ENCODE data around the gene CARD14. TPM values are rescaled to one million over a fixed set of nuclear protein-coding genes. Genes with fewer than 3 reads are reported as not detected.
A peak's percentile ranks its signal among the peaks of the same experiment; 100 is the strongest.

The CARD14 gene
- total and polyA plus RNA-seq, 2 of the 13 experiments (the other 11 are each of a cell fraction or from before 2014, with no cell fraction given), result 0.11 TPM; not detected in 1

- peak; percentile 33; the same call in 1 of the 2 replicates for TF ChIP-seq HOXD1 (CRISPR knock-in tag; IDR thresholded peaks at IDR 0.05)
- no peak for TF ChIP-seq ZNF557 (CRISPR knock-in tag; IDR thresholded peaks at IDR 0.05)
- TF ChIP-seq TP53 (CRISPR knock-in tag; conservative IDR thresholded peaks at IDR 0.05), result no peak
- TF ChIP-seq ZNF75D (CRISPR knock-in tag; IDR thresholded peaks at IDR 0.05; ENCODE audit: borderline replicate concordance), result no peak
- no peak for TF ChIP-seq PPARG (CRISPR knock-in tag; conservative IDR thresholded peaks at IDR 0.05)
- TF ChIP-seq MTF2 (CRISPR knock-in tag; IDR thresholded peaks at IDR 0.05; ENCODE audit: borderline replicate concordance), result no peak
- 0 out of 2 replicates have a peak, but pooled peaks have one; percentile 43 for TF ChIP-seq KDM1A (CRISPR knock-in tag; IDR thresholded peaks at IDR 0.05)
- no peak for TF ChIP-seq PLSCR1 (CRISPR knock-in tag; IDR thresholded peaks at IDR 0.05; ENCODE audit: borderline replicate concordance)
- TF ChIP-seq PBX2 (CRISPR knock-in tag; IDR thresholded peaks at IDR 0.05), result no peak
- no peak for TF ChIP-seq SETDB1 (CRISPR knock-in tag; IDR thresholded peaks at IDR 0.05; ENCODE audit: borderline replicate concordance)
- no peak for TF ChIP-seq FOSL2 (CRISPR knock-in tag; IDR thresholded peaks at IDR 0.05)
- TF ChIP-seq E2F2 (CRISPR knock-in tag; IDR thresholded peaks at IDR 0.05; ENCODE audit: borderline replicate concordance), result no peak
- TF ChIP-seq HNF1A (IDR thresholded peaks at IDR 0.05; ENCODE audit: low read depth), result no peak
- no peak for TF ChIP-seq HNF1A (CRISPR knock-in tag; IDR thresholded peaks at IDR 0.05; ENCODE audit: borderline replicate concordance)
- no peak for TF ChIP-seq SMAD3 (CRISPR knock-in tag; IDR thresholded peaks at IDR 0.05)
- TF ChIP-seq SOX6 (IDR thresholded peaks at IDR 0.05), result no peak
- TF ChIP-seq SOX6 (CRISPR knock-in tag; IDR thresholded peaks at IDR 0.05), result peak; percentile 44
- TF ChIP-seq HOXA7 (CRISPR knock-in tag; IDR thresholded peaks at IDR 0.05), result no peak
- no peak for TF ChIP-seq ZNF501 (CRISPR knock-in tag; IDR thresholded peaks at IDR 0.05)
- no peak for TF ChIP-seq GFI1 (CRISPR knock-in tag; IDR thresholded peaks at IDR 0.05; ENCODE audit: borderline replicate concordance)
- no peak for TF ChIP-seq ZBTB2 (CRISPR knock-in tag; IDR thresholded peaks at IDR 0.05; ENCODE audit: low read depth)
Measured at GRCh38 chr17:80195671-80196529, 26.1 kb downstream of the CARD14 start (continued).
